HG02759 (cell line): ENCODE results near the gene FCAMR.

ENCODE experiments used
- ATAC-seq: cut with Tn5 transposase; IDR thresholded peaks from one replicate; pipeline ENCODE4 v1.9.1; 2021; ENCODE audit warnings: mild to moderate bottlenecking, moderate library complexity; ENCODE audit not compliant: unreplicated experiment

The FCAMR gene

GRCh38 chr1:206970446-206970845 lies at the start of gene FCAMR:
Gene FCAMR, minus strand, starts transcription at chr1:206970460. Its CDS starts 335 bp downstream, at chr1:206970125.
- no peak for ATAC-seq

- ATAC-seq: no peak
Observed at GRCh38 chr1:207019661-207020060, 49.4 kb upstream of the FCAMR start.

GRCh38 chr1:207019161-207019560 lies 48.9 kb upstream of the FCAMR start:
- ATAC-seq: no peak

GRCh38 chr1:207018707-207019106 lies 48.4 kb upstream of the FCAMR start:
- ATAC-seq: no peak

GRCh38 chr1:207017615-207018559 lies 47.6 kb upstream of the FCAMR start:
- no peak for ATAC-seq

- no peak for ATAC-seq
Observed at GRCh38 chr1:207015791-207016190, 45.5 kb upstream of the FCAMR start.

- no peak for ATAC-seq
Observed at GRCh38 chr1:207014728-207015127, 44.5 kb upstream of the FCAMR start.

- ATAC-seq: no peak
Observed at GRCh38 chr1:207013321-207014085, 43.2 kb upstream of the FCAMR start.

- no peak for ATAC-seq
Observed at GRCh38 chr1:207010726-207011125, 40.5 kb upstream of the FCAMR start.

- ATAC-seq: no peak
Observed at GRCh38 chr1:207009945-207010344, 39.7 kb upstream of the FCAMR start.

- ATAC-seq: no peak
Observed at GRCh38 chr1:207009182-207009850, 39.1 kb upstream of the FCAMR start.

GRCh38 chr1:207007352-207008033 lies 37.2 kb upstream of the FCAMR start:
- ATAC-seq: no peak

- ATAC-seq: no peak
Observed at GRCh38 chr1:207006914-207007313, 36.7 kb upstream of the FCAMR start.

- ATAC-seq: no peak
Observed at GRCh38 chr1:207006083-207006482, 35.8 kb upstream of the FCAMR start.

GRCh38 chr1:207004931-207005830 lies 34.9 kb upstream of the FCAMR start:
- ATAC-seq: no peak

GRCh38 chr1:207003210-207003609 lies 33.0 kb upstream of the FCAMR start:
- no peak for ATAC-seq

GRCh38 chr1:207002724-207003146 lies 32.5 kb upstream of the FCAMR start:
- ATAC-seq: no peak

GRCh38 chr1:207001492-207002245 lies 31.4 kb upstream of the FCAMR start:
- ATAC-seq: no peak
